Transverse colon (tissue), 4 donors: ENCODE measurements around the gene PHACTR3.

Source experiments
- EP300 ChIP-seq: sonication (generic); formaldehyde crosslinking; IDR thresholded peaks from one replicate; pipeline ENCODE4 v1.6.1; 2017; ENCODE audit warnings: antibody characterized with exemption, low read depth
- POLR2A ChIP-seq: fragments of 450-650 bp; IDR thresholded peaks from one replicate; pipeline ENCODE4 v1.6.1; 2016; ENCODE audit warnings: antibody characterized with exemption, mild to moderate bottlenecking, moderate library complexity
- POLR2AphosphoS5 ChIP-seq, 3 donors: sonication (generic); formaldehyde crosslinking; IDR thresholded peaks; one replicate each; pipeline ENCODE4 v1.6.1; 2016; ENCODE audit warnings: antibody characterized with exemption in 3 of 3
- TF ChIP-seq, protein P1 (sequence below), 5 experiments: fragments of 200-600 bp in 3 of 5; fragments of 450-650 bp in 2 of 5; sonication (generic) in 3 of 5; IDR thresholded peaks; 1 replicate in 2 of 5; 2 replicates in 3 of 5; pipeline ENCODE4 v1.5.1; 2016 to 2017; ENCODE audit warnings: antibody characterized with exemption in 5 of 5, inconsistent platforms in 3 of 5, mild to moderate bottlenecking in 2 of 5, moderate library complexity in 1 of 5

- TF ChIP-seq, protein P1, sequence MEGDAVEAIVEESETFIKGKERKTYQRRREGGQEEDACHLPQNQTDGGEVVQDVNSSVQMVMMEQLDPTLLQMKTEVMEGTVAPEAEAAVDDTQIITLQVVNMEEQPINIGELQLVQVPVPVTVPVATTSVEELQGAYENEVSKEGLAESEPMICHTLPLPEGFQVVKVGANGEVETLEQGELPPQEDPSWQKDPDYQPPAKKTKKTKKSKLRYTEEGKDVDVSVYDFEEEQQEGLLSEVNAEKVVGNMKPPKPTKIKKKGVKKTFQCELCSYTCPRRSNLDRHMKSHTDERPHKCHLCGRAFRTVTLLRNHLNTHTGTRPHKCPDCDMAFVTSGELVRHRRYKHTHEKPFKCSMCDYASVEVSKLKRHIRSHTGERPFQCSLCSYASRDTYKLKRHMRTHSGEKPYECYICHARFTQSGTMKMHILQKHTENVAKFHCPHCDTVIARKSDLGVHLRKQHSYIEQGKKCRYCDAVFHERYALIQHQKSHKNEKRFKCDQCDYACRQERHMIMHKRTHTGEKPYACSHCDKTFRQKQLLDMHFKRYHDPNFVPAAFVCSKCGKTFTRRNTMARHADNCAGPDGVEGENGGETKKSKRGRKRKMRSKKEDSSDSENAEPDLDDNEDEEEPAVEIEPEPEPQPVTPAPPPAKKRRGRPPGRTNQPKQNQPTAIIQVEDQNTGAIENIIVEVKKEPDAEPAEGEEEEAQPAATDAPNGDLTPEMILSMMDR (IDR thresholded peaks at IDR 0.05) = no peak
- TF ChIP-seq POLR2A = no peak
- TF ChIP-seq EP300 = no peak
- no peak for TF ChIP-seq POLR2AphosphoS5 (IDR thresholded peaks at IDR 0.05)
These were observed 75.9 kb downstream of the PHACTR3 start for GRCh38 chr20:59680148-59680650.
